GM19193 (cell line): Measurements from ENCODE around the gene TBC1D4.

ENCODE experiments used
- POLR2A ChIP-seq: IDR thresholded peaks from 4 replicates; pipeline ENCODE4 v1.6.1; 2011; ENCODE audit not compliant: insufficient read depth, insufficient read length; ENCODE audit errors: extremely low read depth

Gene TBC1D4

DNA sequence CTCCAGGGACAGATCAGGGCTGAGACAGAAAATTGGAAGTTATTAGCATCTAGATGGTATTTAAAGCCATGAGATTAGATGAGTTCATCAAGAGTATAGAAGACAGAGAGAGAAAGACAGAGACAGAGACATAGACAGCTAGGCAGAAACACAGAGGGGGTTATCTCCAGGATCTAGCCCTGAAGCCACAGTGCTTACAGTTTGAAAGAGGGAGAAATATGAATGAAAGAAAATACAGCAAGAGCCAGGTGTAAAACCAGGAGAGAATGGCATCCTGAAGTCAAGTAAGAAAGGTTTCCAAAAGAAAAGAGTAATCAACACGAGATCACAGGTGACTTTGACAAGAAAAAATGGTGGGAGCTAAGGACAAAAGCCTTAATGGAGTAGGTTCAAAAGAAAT, 111.2 kb downstream of the TBC1D4 start:
- TF ChIP-seq POLR2A, result no peak

- no peak for TF ChIP-seq POLR2A
Observed at GRCh38 chr13:75369981-75370380, 112.0 kb downstream of the TBC1D4 start.

- no peak for TF ChIP-seq POLR2A
Observed at GRCh38 chr13:75368167-75368566, 113.8 kb downstream of the TBC1D4 start.

- no peak for TF ChIP-seq POLR2A
Observed at GRCh38 chr13:75366380-75367280, 115.3 kb downstream of the TBC1D4 start.

DNA sequence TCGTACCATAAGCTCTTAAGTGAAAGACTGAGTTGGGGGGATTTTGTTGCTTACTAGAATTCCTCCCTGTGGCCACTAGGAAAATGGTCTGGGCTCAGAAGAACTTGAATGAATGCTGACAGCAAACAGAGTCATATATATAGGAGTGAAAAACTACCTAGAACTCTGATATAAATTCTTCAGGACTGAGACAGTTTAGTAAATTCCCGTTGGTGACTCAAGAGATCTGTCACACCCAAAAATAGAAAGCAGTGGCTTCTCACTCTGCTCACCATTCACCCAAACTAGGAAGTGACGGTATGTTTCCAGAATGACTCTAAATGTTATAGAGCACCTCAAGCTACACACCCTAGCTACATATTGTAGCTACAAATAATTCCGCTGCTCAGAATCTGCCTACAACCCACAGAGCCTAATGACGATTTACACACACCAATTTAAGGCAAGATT, 116.2 kb downstream of the TBC1D4 start:
- TF ChIP-seq POLR2A, result no peak

- TF ChIP-seq POLR2A, result no peak
Observed at GRCh38 chr13:75364131-75364713, 117.7 kb downstream of the TBC1D4 start.

DNA sequence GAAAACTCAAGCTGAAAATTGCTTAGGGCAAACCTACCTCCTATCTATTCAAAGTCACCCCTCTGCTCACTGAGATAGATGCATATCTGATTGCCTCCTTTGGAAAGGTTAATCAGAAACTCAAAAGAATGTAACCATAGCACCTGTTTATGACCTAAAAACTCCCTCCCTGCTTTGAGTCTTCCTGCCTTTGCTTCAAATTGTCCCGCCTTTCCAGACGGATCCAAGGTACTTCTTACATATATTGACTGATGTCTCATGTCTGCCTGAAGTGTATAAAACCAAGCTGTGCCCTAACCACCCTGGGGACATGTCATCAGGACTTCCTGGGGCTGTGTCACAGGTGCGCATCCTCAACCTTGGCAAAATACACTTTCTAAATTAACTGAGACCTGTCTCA, 118.6 kb downstream of the TBC1D4 start:
- no peak for TF ChIP-seq POLR2A

GRCh38 chr13:75362026-75362425, 119.9 kb downstream of the TBC1D4 start:
- TF ChIP-seq POLR2A, result no peak

DNA sequence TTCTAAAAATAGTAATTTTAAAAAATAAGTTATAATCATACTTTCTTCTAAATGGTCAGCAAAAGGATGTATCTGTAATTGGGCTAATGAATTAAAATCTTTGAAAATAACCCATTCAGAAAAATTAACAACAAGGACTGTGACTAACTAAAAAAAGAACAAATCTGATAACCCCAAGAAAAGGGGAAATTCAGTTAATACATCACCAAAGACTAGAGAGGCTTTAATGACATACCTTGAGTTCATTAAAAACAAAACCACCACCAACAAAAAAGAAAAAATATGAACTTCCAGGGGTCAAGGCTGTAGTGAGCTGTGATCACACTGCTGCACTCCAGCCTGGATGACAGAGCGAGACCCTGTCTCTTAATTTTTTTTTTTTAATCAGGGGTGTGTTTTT, 121.8 kb downstream of the TBC1D4 start:
- no peak for TF ChIP-seq POLR2A

GRCh38 chr13:75359266-75359665, 122.7 kb downstream of the TBC1D4 start:
- no peak for TF ChIP-seq POLR2A

GRCh38 chr13:75357576-75358289, 124.2 kb downstream of the TBC1D4 start:
- no peak for TF ChIP-seq POLR2A

- TF ChIP-seq POLR2A, result no peak
Observed at GRCh38 chr13:75356421-75356820, 125.5 kb downstream of the TBC1D4 start.

DNA sequence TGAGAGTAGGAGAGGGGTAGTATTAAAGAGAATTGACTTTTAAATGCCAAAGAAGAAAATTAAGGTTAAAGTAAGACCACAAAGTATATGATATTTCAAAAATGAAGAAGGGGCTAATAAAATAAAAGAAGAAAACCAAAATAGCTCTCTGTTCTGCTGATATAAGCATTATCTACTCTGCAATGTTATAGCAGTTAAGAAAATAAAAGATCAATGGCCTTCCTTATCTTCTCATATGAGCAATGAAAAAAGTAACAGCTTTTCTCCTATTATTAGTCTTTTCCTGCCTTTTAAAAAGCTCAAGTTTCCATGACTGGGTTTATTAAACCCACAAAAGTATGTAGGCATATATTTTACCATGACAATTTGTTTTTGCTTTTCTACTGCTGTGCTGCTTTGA, 126.4 kb downstream of the TBC1D4 start:
- TF ChIP-seq POLR2A, result no peak

GRCh38 chr13:75353781-75354193, 128.2 kb downstream of the TBC1D4 start:
- no peak for TF ChIP-seq POLR2A

DNA sequence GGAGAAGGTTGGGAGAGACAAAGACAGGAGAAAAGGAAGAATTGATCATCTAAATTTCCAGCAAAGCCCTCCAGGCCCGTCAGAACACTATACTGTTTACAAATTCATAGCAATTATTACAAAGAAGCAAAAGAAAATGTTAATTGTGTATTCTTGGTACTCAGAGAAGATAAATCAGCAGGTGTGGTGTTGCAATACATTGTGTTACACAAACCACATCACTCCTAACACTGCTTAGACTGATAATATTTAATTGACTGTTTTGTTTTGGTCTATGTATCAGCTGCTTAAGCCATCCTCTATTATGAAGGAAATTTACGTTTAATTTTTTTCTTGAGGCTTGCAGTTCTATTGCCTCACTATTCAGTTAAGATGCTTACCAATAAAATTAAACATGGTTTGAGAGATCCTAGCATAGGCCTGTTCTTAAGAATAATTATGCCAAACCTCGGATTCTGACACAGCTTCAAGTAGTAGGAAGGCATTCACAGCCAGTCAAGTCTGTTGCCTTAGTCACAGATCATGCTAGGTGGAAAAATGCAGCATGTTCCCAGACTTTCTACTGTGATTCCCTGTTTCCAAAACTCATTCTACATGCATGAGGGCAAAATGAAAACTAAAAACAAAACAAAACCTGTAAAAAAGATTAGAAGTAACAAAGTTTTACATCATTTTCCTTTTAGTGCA, 129.2 kb downstream of the TBC1D4 start:
- TF ChIP-seq POLR2A, result no peak
